ENCODE data around the gene FBP1. TPM values are rescaled to one million over a fixed set of nuclear protein-coding genes. Genes with fewer than 3 reads are reported as not detected.

The FBP1 gene
- total RNA-seq, 1 experiment from 2014 or later: 1.9 TPM

GRCh38 chr9:94577571-94577970 is 61.7 kb downstream of the FBP1 start:
- Mint-ChIP-seq H3K9me3 (peaks cover 3 to 4% of the 10 kb centered on the region in 2 experiments; a peak in 3 of 5 replicates), H3K27me3 (ENCODE audit: low read depth) (peaks cover 1% of the 10 kb centered on the region; the same call in 1 of the 2 replicates), H3K4me1 (no peaks in the 10 kb centered on the region), H3K36me3 (ENCODE audit: insufficient read depth in 1 of 3, low read depth in 3 of 3) (no peaks in the 10 kb centered on the region), H3K4me3 (no peak overlapping the region), H3K27ac (no peak overlapping the region)
- no peak overlapping the region for H3K23ac ChIP-seq (ENCODE audit: insufficient read length, low read depth, low read length)
- no peak overlapping the region for H2BK20ac ChIP-seq (ENCODE audit: low read depth, low read length, poor library complexity, severe bottlenecking)
- no peak overlapping the region for H4K5ac ChIP-seq (ENCODE audit: insufficient read length, low read depth, low read length)
- H3T11ph ChIP-seq (ENCODE audit: low read length): no peak overlapping the region
- H2BK15ac ChIP-seq (ENCODE audit: low read depth, low read length): no peak overlapping the region
- H3K9ac ChIP-seq (ENCODE audit: extremely low read depth, insufficient read length, low read length): no peak overlapping the region
- no peak overlapping the region for H2BK12ac ChIP-seq (ENCODE audit: insufficient read length, low read depth, low read length)
- H3K4me2 ChIP-seq (ENCODE audit: insufficient read depth, insufficient read length, low read length): no peak overlapping the region
- H2BK5ac ChIP-seq (ENCODE audit: insufficient read length, low read length): no peak overlapping the region
- H3K18ac ChIP-seq (ENCODE audit: insufficient read length, low read depth, low read length): no peak overlapping the region
- no peaks in the 10 kb centered on the region for H3K79me2 ChIP-seq (ENCODE audit: insufficient read depth, low read length)
- H3K27me3 ChIP-seq (ENCODE audit: insufficient read depth, low read length): no peaks in the 10 kb centered on the region
- TF ChIP-seq CTCF (conservative IDR thresholded peaks at IDR 0.05): no peak
- H3K56ac ChIP-seq (ENCODE audit: insufficient read length, low read depth, low read length): no peak overlapping the region
- H2AK5ac ChIP-seq (ENCODE audit: insufficient read length, low read length): no peak overlapping the region
- no peak overlapping the region for H3K4ac ChIP-seq (ENCODE audit: low read depth, low read length)
- H2AFZ ChIP-seq (ENCODE audit: low read length): no peak overlapping the region
- H3K23me2 ChIP-seq (ENCODE audit: insufficient read length, low read depth, low read length, poor library complexity, severe bottlenecking): no peaks in the 10 kb centered on the region
- no peaks in the 10 kb centered on the region for H4K20me1 ChIP-seq (ENCODE audit: control insufficient read depth, insufficient read depth, insufficient read length)
- H3K14ac ChIP-seq (ENCODE audit: insufficient read depth, low read length): no peak overlapping the region
- H4K91ac ChIP-seq (ENCODE audit: insufficient read length, low read depth, low read length): no peak overlapping the region
- no peak overlapping the region for H2BK120ac ChIP-seq (ENCODE audit: low read depth, low read length, poor library complexity, severe bottlenecking)
- no peaks in the 10 kb centered on the region for H3K79me1 ChIP-seq (ENCODE audit: insufficient read depth, low read depth, low read length, poor library complexity, severe bottlenecking)
- no peak for DNase-seq
- no peaks in the 10 kb centered on the region for H3K9me3 ChIP-seq (ENCODE audit: control insufficient read depth, low read depth, low read length)
- H4K8ac ChIP-seq (replicated peaks; ENCODE audit: insufficient read length, low read depth, low read length): no peak overlapping the region
- no peaks in the 10 kb centered on the region for H3K4me1 ChIP-seq (ENCODE audit: insufficient read depth, low read length)
- no CpG with 5 or more reads among the region's 2 CpGs for WGBS (ENCODE audit: extremely low coverage, insufficient read length, low lambda C conversion rate)
- no peak overlapping the region for H3K27ac ChIP-seq (ENCODE audit: insufficient read length, low read depth, low read length)

Data from H9 (cell line).